Right lobe of liver (tissue), 4 donors: ENCODE results near the gene TTC13.

Experiments used
- POLR2A ChIP-seq: fragments of 450-650 bp; IDR thresholded peaks from one replicate; pipeline ENCODE4 v1.6.1; 2017; ENCODE audit warnings: antibody characterized with exemption, mild to moderate bottlenecking
- TF ChIP-seq, protein P1 (sequence below), 4 donors: fragments of 200-600 bp in 3 of 4; fragments of 450-650 bp in 1 of 4; IDR thresholded peaks; one replicate each; pipeline versions ENCODE4 v1.5.1 to v1.8.0; 2016 to 2022; ENCODE audit warnings: antibody characterized with exemption in 4 of 4, mild to moderate bottlenecking in 2 of 4
- donor health status: DM: no; HTN: no; CAD: no.
- donor health status: DM: no; HTN: no; CAD: no.
- donor health status: DM: no; HTN: yes; CAD: no.

- TF ChIP-seq, protein P1, sequence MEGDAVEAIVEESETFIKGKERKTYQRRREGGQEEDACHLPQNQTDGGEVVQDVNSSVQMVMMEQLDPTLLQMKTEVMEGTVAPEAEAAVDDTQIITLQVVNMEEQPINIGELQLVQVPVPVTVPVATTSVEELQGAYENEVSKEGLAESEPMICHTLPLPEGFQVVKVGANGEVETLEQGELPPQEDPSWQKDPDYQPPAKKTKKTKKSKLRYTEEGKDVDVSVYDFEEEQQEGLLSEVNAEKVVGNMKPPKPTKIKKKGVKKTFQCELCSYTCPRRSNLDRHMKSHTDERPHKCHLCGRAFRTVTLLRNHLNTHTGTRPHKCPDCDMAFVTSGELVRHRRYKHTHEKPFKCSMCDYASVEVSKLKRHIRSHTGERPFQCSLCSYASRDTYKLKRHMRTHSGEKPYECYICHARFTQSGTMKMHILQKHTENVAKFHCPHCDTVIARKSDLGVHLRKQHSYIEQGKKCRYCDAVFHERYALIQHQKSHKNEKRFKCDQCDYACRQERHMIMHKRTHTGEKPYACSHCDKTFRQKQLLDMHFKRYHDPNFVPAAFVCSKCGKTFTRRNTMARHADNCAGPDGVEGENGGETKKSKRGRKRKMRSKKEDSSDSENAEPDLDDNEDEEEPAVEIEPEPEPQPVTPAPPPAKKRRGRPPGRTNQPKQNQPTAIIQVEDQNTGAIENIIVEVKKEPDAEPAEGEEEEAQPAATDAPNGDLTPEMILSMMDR (IDR thresholded peaks at IDR 0.05), result no peak
- TF ChIP-seq POLR2A, result no peak
Observed at GRCh38 chr1:231026576-231026975, 47.9 kb upstream of the TTC13 start.
